SHP77 (cell line): ENCODE measurements around the gene ATP6V1A.
A peak's percentile ranks its signal among the peaks of the same experiment; 100 is the strongest.

Experiments used
- DNase-seq, 2 experiments: peaks; one replicate each; lab custom pipeline; 2025; lab: John Stamatoyannopoulos, UW

Gene ATP6V1A

DNA sequence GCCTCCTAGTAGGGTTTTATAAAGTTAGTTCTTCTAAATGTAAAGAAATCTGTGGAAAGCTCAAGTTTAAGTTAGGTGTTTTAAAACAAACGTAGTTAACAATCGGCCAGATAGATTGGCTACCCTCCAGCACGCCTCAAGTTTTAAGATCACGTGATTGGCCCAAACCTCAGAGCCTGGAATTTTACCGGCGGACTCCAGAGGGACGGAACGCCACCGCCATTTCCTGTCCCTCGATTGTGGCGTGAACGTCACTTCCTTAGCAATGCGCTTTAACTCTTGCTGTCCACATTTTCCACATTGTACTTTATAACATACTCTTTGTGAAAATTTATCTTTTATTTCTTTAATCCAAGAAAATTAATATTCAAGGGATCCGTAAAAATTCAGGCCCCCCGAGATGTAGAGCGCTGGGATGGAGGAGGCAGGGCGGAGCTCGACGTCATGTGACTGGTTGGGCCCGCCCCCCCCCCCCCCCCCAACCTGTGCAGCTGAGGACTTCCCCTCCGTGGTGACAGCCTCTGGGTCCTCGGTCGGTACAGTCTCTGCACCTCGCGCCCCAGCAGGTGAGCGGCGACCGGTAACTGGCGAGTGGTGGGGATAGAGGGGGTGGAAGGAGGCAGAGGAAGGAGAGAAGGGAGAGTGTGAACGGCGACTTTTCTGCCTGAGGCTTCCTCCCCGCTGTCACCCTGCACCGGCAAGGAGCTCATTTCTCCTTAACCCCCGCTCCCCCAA, at the start of gene ATP6V1A:
Gene ATP6V1A, plus strand, starts transcription at position 488 of the 735 bp plus-strand sequence. CDS start 31,719 bp downstream, outside the sequence.
- DNase-seq, result peak; percentile 93 to 95

DNA sequence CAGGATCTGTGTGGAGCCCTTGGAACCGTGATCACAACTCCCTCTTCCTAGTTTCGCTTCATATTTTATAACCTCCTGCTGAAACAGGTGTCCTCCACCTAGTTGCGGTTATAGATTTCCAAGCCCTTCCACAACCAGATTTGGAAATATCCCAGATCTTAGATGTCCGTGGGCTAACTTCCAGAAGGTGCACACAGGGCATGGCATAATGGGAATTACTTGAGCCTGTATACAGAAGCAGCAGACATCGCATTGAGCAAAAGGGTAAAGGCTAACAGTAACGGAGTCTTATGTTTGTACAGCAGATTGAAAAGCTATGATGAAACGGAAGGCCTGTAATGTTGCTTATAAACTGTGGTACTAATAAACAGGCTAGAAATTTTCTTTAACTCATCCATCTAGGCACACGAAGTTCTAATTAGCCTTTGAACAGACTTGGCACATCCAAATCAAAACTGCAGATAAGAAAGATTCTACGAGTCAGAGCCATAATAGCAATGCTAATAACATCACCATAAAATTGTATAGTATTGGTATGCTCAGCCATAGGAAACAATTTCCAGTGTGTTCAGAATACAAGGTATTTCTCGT, 49.2 kb upstream of the ATP6V1A start:
- no peak for DNase-seq

DNA sequence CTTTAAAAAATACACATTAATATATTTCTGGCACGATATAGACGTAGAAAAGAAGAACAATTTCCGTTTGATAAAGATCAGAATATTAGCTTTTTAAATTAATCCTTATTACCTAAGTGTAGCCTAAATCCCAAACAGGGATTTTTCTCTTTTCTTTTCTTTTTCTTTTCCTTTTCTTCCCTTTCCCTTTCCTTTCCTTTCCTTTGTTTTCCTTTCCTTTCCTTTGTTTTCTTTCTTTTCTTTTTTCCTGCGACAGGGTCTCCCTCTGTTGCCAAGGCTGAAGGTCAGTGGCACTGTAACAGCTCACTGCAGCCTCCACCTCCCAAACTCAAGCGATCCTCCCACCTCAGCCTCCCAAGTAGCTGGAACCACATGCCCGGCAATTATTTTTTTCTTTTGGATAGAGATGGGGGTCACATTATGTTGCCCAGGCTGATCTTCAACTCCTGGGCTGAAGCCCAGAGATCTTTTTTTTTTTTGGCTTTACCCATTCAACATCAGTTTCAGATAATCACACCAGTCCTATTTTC, 48.6 kb upstream of the ATP6V1A start:
- DNase-seq, result no peak

DNA sequence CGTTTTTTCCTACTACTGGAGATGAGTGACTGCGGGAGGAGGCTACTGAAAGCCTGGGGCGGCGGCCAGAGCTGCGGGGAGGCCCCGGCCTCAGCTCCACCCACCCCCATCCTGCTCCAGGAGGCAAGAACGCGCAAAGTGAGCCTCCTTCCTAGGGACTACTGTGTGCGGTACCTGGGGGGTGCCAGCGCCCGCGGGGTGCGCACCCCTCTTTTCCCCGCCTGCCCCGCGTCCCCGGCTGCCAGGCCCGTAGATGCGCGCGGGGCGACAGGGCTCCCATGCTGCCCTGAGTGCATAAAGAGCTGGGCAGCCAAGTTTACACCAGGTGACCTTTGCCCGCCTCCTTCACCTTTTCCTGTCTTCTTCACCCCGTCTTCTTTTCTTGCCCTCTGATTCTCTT, 47.9 kb upstream of the ATP6V1A start:
- no peak for DNase-seq

DNA sequence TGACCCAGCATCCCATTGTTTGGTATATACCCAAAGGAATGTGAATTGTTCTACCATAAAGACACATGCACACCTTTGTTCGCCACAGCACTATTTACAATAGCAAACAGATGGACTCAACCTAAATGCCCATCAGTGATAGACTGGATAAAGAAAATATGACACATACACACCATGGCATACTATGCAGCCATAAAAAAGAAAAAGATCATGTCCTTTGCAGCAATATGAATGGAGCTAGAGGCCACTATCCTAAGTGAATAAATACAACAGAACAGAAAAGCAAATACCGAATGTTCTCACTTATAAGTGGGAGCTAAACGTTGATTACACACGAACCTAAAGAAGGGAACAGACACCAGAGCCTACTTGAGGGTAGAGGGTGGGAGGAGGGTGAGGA, 39.0 kb upstream of the ATP6V1A start:
- no peak for DNase-seq

DNA sequence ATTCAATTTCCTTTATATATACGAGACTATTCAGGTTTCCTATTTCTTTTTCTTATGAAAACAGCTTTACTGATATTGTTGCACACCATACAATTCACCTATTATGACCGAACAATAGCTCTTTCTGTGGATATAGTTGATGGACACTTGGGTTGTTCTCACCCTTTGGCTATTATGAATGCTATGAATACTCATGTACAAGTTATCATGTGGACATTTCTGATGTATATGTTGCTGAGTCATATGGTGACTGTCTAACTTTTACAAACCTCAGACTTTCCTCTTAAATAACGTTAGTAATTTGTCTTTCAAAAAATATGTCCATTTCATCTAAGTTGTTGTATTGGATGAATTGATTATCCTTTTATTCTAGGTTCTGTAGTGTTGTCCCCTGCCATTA, 34.7 kb upstream of the ATP6V1A start:
- no peak for DNase-seq

DNA sequence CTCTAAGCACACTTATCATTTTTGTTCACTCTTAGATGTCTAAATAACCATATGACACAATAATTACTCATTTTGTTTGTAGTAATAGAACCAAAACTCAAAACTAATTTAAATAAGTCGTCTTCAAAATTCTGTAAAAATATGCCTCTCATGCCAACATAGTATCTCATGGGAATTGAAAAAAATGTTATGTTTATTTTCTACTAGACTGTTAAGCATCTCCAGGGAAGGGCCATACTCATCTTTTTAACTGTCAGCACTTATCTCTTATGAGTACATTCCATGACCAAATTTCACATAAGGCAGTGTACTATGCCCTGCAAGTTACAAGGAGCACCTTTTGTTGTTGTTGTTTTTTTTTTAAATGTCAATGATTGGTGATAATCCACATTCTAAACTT, 32.1 kb upstream of the ATP6V1A start:
- no peak for DNase-seq

DNA sequence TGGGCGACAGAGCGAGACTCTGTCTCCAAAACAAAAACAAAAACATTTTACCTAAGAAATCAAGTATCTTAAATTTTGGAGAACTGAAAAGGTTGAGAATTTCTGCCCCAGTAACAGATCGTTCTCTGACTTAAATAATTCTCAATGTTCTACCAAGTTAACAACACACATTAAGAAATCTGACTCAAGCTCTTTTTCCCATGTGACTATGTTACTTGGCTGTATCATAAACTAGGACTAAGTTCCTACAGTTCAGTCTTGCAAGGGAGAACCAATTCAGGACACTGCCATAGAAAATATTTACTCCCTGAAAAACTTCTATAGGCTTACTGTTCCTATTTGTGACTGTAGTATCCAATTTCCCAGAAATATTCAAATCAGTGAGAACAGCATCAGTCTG, 29.5 kb upstream of the ATP6V1A start:
- DNase-seq, result no peak

DNA sequence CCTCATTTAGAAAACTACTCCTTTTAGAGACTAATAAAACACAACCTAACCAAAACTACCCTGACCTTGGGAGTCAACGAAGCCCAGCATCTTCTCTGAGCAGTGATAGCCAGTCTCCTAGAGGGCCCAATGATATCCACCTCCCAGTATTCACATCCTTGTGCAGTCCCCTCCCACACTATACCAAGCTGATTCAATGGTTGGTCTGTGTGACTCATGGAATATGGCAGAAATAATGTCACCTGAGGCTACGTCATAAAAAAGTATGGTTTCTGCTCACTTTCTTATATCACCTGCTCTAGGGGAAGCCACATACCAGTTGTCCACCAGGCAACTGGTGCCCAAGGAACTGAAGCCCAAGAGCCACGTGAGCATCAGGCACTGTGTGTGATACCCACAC, 29.0 kb upstream of the ATP6V1A start:
- no peak for DNase-seq

DNA sequence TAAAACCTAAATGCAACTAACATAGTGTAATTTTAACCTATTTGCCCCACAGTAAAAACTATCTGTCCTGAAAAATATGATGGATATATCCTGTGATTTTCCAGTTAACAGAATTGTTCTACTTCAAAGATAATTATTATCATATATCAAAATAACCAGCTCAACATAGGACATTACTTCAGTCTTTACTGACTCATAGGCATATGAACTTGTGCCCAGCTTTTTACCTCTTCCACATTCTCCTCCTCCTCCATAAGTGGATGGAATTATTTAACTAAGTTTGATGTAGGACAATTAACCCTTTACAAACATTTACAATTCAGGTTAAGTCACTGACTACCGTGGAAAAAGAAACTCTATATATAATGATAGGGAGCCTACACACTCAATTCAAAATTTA, 27.5 kb upstream of the ATP6V1A start:
- DNase-seq, result no peak

DNA sequence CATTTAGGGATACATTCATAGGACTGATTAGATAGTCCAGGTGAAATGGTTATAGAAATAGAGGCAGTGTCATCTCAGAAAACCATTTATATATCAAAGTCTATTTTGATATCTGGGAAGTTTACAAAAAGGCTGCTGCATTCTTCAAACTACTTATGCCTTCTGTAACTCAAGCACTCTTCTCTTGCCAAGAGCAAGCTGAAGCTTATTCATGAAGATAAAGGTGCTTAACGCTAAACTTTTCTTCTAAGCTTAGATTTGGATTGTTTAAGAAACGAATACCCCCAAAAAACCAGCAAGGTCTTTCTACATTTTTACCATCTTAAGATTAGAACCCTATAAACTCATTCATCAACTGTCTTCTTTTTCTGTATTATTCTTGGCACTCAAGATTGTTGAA, 27.1 kb upstream of the ATP6V1A start:
- DNase-seq, result no peak

DNA sequence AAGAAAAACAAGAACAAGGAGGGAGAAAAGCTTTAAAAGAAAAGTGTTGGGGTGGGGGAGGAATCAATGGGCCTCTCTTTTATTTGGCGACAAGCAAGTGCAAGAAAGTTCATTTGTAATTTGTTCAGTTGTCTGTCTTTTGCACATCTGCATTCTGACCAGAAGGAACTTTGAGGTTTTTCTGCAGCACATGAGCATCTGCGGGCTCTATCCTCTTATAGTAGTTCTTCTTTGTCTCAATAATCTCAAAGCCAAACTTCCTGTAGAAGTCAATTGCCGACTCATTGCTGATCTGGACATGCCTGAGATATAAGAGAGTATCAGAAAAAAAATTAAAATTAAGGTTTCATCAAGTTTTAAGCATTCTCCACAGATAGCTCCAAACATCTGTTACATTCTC, 25.2 kb upstream of the ATP6V1A start:
- no peak for DNase-seq

DNA sequence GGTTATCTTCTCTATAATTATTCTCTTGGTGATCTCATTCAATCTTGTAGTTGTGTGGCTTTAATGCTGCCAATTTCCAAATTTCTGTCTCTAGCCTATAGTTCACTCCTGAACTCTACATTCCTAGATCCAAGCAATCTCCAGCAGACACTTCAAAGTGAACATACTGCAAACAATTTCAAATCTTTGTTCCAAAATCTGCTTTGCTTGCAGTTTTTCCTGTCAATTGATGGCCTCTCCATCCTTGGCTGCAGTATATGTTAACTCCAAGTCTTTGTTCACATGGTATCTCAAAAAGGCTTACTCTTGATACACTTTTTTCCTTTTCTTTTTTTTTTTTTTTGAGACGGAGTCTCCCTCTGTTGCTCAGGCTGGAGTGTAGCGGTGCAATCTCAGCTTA, 18.2 kb upstream of the ATP6V1A start:
- DNase-seq, result no peak

DNA sequence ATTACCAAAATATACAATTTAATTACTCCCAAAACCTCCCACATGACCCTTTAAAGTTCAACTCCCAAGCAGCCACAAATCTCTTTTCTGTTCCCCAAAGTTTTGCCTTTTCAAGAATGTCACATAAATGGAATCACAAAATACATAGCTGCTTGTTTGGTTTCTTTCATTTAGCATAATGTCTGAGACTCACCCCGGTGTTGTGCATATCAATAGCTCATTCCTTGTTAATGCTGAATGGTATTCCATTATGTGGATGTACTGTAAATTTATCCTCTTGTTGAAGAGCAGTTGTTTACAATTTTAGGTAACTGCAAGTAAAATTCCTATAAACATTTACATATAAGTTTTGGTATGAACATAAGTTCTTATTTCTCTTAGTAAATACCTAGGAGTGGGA, 16.3 kb upstream of the ATP6V1A start:
- no peak for DNase-seq

DNA sequence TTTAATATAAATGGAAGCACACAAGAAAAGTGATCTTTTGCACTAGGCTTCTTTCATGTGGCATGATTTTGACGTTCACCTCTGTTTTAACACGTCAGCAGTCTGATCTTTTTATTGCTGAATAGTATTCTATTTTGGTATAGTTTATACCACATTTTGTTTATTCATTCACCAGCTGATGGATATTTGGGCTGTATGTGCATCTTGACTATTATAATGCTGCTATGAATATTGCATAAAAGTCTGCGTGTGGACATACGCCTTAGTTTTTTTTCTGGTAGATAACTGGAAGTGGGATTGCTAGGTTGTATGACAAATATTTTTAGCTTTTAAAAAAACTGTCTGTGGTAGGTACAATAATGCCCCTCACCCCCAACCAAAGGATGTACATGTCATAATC, 15.1 kb upstream of the ATP6V1A start:
- no peak for DNase-seq

DNA sequence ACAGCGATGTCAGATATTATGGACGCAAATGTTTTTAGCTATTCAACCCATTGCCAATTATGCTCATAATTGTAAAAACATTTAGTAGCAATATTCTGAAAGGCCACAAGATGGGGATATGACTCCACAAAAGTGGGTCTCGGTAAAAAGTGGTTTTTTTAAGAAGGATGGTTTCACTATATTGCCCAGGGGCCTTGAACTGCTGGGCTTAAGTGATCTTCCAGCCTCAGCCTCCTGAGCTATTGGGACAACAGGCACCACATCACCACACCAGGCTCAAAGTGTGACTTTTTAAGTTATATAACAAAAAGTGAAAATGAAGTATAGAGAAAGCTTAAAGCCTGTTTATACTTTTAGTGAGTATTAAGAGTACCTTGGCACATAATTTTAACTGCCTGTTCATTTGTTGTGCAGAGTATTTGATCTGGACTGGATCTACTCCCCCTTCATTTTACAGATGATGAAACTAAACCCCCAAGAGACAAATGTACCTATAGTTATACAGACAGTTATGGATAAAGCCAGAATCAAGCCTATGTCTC, 10.2 kb upstream of the ATP6V1A start:
- peak; percentile 11 to 16 for DNase-seq

DNA sequence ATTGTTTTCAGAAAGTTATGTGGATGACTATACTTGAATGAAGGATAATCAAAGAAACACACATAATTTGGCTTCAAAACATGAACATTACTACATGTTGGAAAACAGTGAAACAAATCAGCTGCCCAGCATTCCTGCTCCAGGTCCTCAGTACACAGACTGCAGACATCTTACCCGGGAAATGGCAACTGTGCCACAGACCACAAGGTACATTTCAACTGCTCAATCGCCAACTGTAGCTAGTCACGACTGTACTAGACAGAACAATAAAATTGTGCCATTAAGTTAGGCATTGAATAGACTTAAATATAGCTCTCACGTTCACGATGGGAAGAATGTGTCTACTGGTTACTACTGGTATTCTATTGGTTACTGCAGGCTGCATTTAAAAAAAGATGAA, 5.7 kb upstream of the ATP6V1A start:
- no peak for DNase-seq

DNA sequence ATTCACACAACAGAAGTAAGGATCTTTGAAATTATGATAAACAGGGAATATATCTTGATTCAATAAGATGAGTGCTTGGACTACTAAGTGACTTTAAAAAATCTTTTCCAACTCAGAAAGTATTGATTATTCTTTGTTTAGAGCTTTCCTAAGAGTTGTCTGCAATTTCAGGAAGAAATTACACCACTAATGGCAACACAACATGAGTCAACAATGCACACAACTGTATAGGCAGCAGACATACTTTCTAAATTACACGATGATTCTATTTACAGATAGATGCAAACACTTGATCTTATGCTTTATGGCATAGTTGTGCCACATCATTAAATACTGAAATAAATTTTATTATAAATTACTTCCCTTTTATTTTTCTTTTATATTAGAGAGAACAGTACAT, 5.2 kb upstream of the ATP6V1A start:
- DNase-seq, result no peak

DNA sequence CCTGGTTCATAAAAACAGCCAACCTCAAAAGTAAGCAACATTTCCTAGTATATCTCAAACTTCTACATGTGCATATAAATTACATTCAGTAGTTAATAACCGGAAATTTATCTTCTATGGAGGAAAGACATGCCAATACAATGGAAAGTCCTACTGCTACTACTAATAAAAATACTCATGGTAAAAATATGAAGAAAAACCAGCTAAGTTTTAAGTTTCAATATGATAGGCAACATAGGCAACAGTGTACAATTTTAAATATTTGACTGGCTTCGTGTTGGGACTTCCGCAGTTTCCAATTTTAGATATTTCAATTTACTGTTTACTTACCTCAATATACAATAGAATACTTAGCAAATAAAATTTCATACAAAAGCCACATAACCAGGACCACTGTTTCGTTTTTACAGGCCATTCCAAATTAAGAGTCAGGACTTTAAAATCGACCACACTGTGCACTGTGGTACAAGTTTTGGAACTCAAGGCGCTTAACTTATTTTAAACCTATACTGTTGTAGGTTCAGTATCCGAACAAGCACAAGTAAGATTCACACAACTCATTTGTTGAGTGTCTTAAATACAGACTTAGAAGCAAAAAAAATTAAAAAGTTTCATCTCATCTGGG, 3.7 kb upstream of the ATP6V1A start:
- DNase-seq, result no peak

DNA sequence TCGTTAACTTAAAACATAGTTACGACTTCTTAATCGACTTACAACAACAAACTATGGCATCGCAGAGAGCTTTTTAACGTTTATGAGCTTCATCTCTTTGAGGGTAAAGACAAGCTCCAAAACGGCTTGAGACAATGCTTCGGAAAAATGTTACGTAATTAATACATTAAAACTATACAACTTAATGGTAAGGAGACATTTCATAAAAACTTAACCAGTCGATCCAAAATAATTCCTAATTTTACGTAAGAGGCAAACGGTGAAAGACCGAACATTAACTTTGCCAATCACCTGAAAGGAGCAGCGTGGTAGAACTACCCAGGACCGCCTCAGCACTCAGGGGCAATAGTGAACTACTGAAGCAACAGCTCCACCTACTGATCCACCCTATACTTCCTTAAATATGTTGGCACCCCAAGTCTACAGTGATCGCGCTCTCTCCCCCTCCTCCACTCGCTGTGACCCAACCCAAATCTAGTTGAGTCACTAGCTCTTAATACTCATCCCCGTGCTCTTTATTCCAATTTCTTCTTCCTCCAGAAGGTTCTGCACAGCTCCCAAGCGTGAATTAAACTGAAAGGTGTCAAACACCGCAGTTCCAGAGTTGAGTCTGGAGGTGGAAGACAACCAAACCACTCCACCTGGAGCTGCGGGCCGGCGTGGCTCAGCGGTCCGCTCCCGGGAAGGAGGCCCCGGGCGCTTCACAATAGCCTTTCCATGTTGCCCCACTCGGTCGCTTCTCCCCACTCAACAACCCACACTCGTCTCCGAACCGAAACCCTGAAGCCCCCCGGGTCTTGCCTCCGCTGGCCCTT, 1.7 kb upstream of the ATP6V1A start:
- peak; percentile 43 to 72 for DNase-seq

DNA sequence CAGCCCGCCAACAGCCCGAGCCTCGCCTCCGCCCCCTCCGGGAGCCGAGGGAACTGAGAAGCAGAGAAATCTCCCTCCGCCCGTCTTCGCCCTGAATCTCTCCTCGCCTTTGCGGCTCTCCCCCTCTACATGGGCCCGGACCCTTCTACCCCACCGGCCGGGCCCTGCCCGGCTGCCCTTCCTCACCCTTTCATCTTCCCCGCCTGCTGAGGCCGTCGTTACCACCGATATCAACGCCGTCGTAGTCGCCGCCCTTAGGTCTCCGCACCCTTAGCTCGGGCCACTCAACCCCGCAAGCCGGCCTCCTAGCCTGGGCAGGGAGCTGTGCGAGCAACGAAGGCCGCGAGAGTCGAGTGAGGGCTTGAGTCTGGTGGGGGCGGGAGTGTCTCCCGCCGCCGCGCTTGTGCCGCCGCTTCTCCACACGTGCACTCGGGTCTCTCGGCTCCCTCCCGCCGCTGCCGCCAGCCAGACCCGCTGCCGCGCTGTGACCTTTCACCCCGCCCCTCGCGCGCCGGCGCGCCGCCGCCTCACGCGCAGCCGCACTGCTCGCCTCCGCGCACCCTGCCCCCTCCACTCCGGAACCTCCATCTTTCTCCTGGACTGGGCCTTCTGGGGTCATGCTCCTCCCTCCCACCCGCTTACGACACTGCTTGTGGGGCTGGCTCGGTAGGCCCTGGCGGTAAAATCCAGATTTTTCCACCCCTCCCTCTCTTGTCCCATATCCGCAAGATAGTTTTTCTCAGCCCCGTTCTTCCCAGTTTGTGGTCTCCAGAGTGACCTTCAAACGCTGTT, 883 bp upstream of the ATP6V1A start, which contains the start of gene NAA50:
Gene NAA50, minus strand, starts transcription at position 494 of the 792 bp plus-strand sequence. Its CDS starts 300 bp downstream, at position 194.
- DNase-seq, result peak; percentile 84 to 87
